Measurements from ENCODE around the gene PTER. TPM values are rescaled to one million over a fixed set of nuclear protein-coding genes. Genes with fewer than 3 reads are reported as not detected.

Gene PTER
- total and polyA plus RNA-seq, 9 of the 15 experiments (the other 6 are each of a cell fraction or from before 2014, with no cell fraction given), result 15.5 to 42.1 (median 28.6) TPM

DNA sequence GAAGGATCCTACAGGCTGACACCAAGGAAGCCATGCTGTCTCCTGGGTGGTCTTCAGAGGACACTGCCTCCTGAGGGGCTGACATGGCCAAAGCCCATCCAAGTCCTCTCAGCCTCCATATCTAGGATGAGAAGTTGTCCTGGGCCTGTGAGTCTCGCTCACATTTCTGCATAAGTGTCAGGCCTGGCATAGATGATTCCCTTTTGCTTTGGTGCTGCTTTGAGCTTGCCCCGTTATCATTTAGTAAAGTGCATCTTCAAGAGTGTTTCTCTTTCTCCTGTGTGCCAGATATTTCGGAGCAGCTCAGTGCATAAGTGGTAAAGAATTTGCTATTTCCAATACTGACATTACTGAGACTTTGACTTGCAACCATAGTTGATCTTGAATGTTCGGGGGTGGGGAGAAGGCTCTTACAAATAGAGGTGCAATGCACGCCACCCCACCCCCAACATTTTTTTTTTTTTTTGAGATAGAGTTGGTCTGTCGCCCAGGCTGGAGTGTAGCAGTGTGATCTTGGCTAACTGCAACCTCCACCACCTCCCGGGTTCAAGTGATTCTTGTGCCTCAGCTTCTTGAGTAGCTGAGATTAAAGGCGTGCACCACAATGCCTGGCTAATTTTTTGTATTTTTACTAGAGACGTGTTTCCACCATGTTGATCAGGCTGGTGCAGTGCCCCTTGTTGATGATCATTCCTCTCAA is 9.1 kb downstream of the PTER start:
- H4K20me1 ChIP-seq (replicated peaks; ENCODE audit: control insufficient read depth, insufficient read depth, low read length), result no peaks in the 10 kb centered on the region; the same call in 1 of the 2 replicates
- intact Hi-C loops (cut with micrococcal nuclease) (no loop called here), in situ Hi-C loops (cut with MboI) (no loop called here)
- BruUV-seq (replicated peaks), result no TSS peak
- peaks cover 49% of the 10 kb centered on the region for H3K36me3 ChIP-seq (ENCODE audit: control insufficient read depth, insufficient read depth, low read length)
- CTCF ChIA-PET (ENCODE audit: low intra/inter-chr PET ratio), result no interaction called here
- FAIRE-seq (no peak), DNase-seq (ENCODE audit: extremely low read depth in 1 of 4, low spot score in 3 of 4) (no peak), ATAC-seq (no peak)
- H3K27ac ChIP-seq (ENCODE audit: extremely low read depth, low read depth, low read length), result no peak overlapping the region
- no peaks in the 10 kb centered on the region for H3K9me3 ChIP-seq (replicated peaks; ENCODE audit: control insufficient read depth, insufficient read depth, low read depth, low read length)
- H2AFZ ChIP-seq (ENCODE audit: low read depth, low read length), result no peak overlapping the region
- H3K9me1 ChIP-seq (ENCODE audit: control insufficient read depth, insufficient read depth, low read length), result no peaks in the 10 kb centered on the region
- 89% methylated on average over 8 of the region's 9 CpGs for WGBS (ENCODE audit: insufficient coverage, low coverage, missing lambda C conversion rate)
- POLR2A ChIA-PET, result interaction anchor here (0.7 to 1.2 kb wide), 4 partner anchors 9 to 54 kb away, joined by 3 to 4 read pairs (median 3); partner anchors contain the start of gene PTER
- no peak for TF ChIP-seq RBM14 (IDR thresholded peaks at IDR 0.05; ENCODE audit: borderline replicate concordance, insufficient read depth, low read depth, low read length)
- no peak for TF ChIP-seq ZNF830 (CRISPR knock-in tag; IDR thresholded peaks at IDR 0.05)
- no peak for TF ChIP-seq SMARCA4 (IDR thresholded peaks at IDR 0.05)
- TF ChIP-seq ZFP1 (CRISPR knock-in tag; IDR thresholded peaks at IDR 0.05), result no peak
- no peak for TF ChIP-seq RHOXF2B (CRISPR knock-in tag; conservative IDR thresholded peaks at IDR 0.05)
- TF ChIP-seq ZNF707 (CRISPR knock-in tag; conservative IDR thresholded peaks at IDR 0.05), result no peak
- no peak for TF ChIP-seq RBBP5 (IDR thresholded peaks at IDR 0.05; ENCODE audit: borderline replicate concordance, insufficient read depth, low read length, poor library complexity, severe bottlenecking)
- TF ChIP-seq IFI16 (CRISPR knock-in tag; IDR thresholded peaks at IDR 0.05), result no peak
- TF ChIP-seq NELFE (IDR thresholded peaks at IDR 0.05; ENCODE audit: insufficient read depth, insufficient read length), result no peak
- TF ChIP-seq HDAC6 (IDR thresholded peaks at IDR 0.05; ENCODE audit: low read depth, low read length), result no peak
- no peak for TF ChIP-seq CBFB (CRISPR knock-in tag; IDR thresholded peaks at IDR 0.05)
- TF ChIP-seq ZNF408 (CRISPR knock-in tag; IDR thresholded peaks at IDR 0.05; ENCODE audit: low read depth), result no peak
- no peaks in the 10 kb centered on the region for H3K4me1 ChIP-seq (replicated peaks in 1 of 2; ENCODE audit: control insufficient read depth in 2 of 2, insufficient read depth in 2 of 2, low read length in 2 of 2)
- H3K4me2 ChIP-seq (ENCODE audit: insufficient read depth, low read length), result no peak overlapping the region
- H3K27me3 ChIP-seq (ENCODE audit: control insufficient read depth in 2 of 2, insufficient read depth in 2 of 2, low read length in 2 of 2), result no peaks in the 10 kb centered on the region
- no peak overlapping the region for H3K4me3 ChIP-seq
- peaks cover 35% of the 10 kb centered on the region for H3K79me2 ChIP-seq (ENCODE audit: control insufficient read depth, insufficient read depth, low read length)
- no peak overlapping the region for H3K9ac ChIP-seq (ENCODE audit: insufficient read depth in 1 of 2, low read depth in 2 of 2, low read length in 2 of 2)

Measured in K562 (cell line).